Activated CD8-positive, alpha-beta memory T cell treated with anti-CD3 and anti-CD28 coated beads, Interleukin-2, amount 50 U/mL, for 4 hours (primary cell): ENCODE results near the gene DPAGT1.
"Not testable (repeated sequence)": the region's sequence is repeated elsewhere in the genome, so short reads cannot be mapped to it uniquely, and the experiment has no call there.

Experiments
- DNase-seq: peaks from one replicate; pipeline ENCODE4 v3.0.0-alpha.2; 2020

The DPAGT1 gene

GRCh38 chr11:119093942-119094815 is 7.5 kb downstream of the DPAGT1 start:
- DNase-seq: peak; percentile 61

GRCh38 chr11:119092880-119093842 is 8.5 kb downstream of the DPAGT1 start:
- DNase-seq: no peak

- DNase-seq: no peak
Observed at GRCh38 chr11:119091966-119092879, 9.4 kb downstream of the DPAGT1 start.

- DNase-seq: no peak
Observed at GRCh38 chr11:119091178-119091577, 10.5 kb downstream of the DPAGT1 start.

GRCh38 chr11:119089319-119089718 is 12.3 kb downstream of the DPAGT1 start:
- no peak for DNase-seq

GRCh38 chr11:119088406-119088805 is 13.2 kb downstream of the DPAGT1 start:
- no peak for DNase-seq

GRCh38 chr11:119087747-119088241 is 13.9 kb downstream of the DPAGT1 start:
- DNase-seq: no peak

GRCh38 chr11:119087123-119087522 is 14.5 kb downstream of the DPAGT1 start:
- DNase-seq: no peak

- DNase-seq: peak; percentile 57
Observed at GRCh38 chr11:119085437-119085847, 16.2 kb downstream of the DPAGT1 start.

GRCh38 chr11:119084663-119085436 is 16.8 kb downstream of the DPAGT1 start, which contains the start of gene HMBS:
HMBS (plus strand) TSS chr11:119084881; CDS start chr11:119085034, 153 bp downstream.
- DNase-seq: peak; percentile 91

- no peak for DNase-seq
Observed at GRCh38 chr11:119081682-119082260, 19.9 kb downstream of the DPAGT1 start.

GRCh38 chr11:119078675-119079420 is 22.8 kb downstream of the DPAGT1 start:
- DNase-seq: no peak

- DNase-seq: no peak
Observed at GRCh38 chr11:119077839-119078238, 23.8 kb downstream of the DPAGT1 start.

GRCh38 chr11:119067371-119068222 is 34.1 kb downstream of the DPAGT1 start, which contains the start of gene VPS11:
VPS11 (plus strand) TSS chr11:119067818; CDS start chr11:119067824, 6 bp downstream.
- peak; percentile 98 for DNase-seq

- DNase-seq: peak; percentile 34
Observed at GRCh38 chr11:119065369-119065768, 36.3 kb downstream of the DPAGT1 start.

- no peak for DNase-seq
Observed at GRCh38 chr11:119062779-119063178, 38.9 kb downstream of the DPAGT1 start.

- no peak for DNase-seq
Observed at GRCh38 chr11:119061256-119061655, 40.4 kb downstream of the DPAGT1 start.

GRCh38 chr11:119059128-119059527 is 42.5 kb downstream of the DPAGT1 start:
- DNase-seq: not testable (repeated sequence)
